ENCODE results near the gene EFS. TPM values are rescaled to one million over a fixed set of nuclear protein-coding genes. Genes with fewer than 3 reads are reported as not detected.

The EFS gene
- total RNA-seq, 2 donors from 2014 or later, result 1.1 to 2.3 TPM

- Histone ChIP-seq H3K4me1 (no peaks in the 10 kb centered on the region), H3K9ac (ENCODE audit: low read depth in 2 of 2, low read length in 2 of 2) (no peak overlapping the region), H3K9me3 (no peaks in the 10 kb centered on the region), H3K27ac (no peak overlapping the region), H3K4me3 (no peak overlapping the region), H3K36me3 (no peaks in the 10 kb centered on the region), H3K27me3 (no peaks in the 10 kb centered on the region)
- intact Hi-C loops (cut with DNase I), result no loop called here
- TF ChIP-seq, protein P1, sequence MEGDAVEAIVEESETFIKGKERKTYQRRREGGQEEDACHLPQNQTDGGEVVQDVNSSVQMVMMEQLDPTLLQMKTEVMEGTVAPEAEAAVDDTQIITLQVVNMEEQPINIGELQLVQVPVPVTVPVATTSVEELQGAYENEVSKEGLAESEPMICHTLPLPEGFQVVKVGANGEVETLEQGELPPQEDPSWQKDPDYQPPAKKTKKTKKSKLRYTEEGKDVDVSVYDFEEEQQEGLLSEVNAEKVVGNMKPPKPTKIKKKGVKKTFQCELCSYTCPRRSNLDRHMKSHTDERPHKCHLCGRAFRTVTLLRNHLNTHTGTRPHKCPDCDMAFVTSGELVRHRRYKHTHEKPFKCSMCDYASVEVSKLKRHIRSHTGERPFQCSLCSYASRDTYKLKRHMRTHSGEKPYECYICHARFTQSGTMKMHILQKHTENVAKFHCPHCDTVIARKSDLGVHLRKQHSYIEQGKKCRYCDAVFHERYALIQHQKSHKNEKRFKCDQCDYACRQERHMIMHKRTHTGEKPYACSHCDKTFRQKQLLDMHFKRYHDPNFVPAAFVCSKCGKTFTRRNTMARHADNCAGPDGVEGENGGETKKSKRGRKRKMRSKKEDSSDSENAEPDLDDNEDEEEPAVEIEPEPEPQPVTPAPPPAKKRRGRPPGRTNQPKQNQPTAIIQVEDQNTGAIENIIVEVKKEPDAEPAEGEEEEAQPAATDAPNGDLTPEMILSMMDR (IDR thresholded peaks at IDR 0.05), result no peak
- no peak for DNase-seq
Measured at GRCh38 chr14:23409966-23410635, 45.1 kb upstream of the EFS start.

GRCh38 chr14:23409475-23409874 lies 44.5 kb upstream of the EFS start:
- H3K9me3 ChIP-seq, result no peaks in the 10 kb centered on the region
- H3K4me1 ChIP-seq, result no peaks in the 10 kb centered on the region
- H3K9ac ChIP-seq (ENCODE audit: low read depth in 2 of 2, low read length in 2 of 2), result no peak overlapping the region
- H3K36me3 ChIP-seq, result no peaks in the 10 kb centered on the region
- no peak for DNase-seq
- H3K27ac ChIP-seq, result no peak overlapping the region
- no peak overlapping the region for H3K4me3 ChIP-seq
- intact Hi-C loops (cut with DNase I), result no loop called here
- H3K27me3 ChIP-seq, result no peaks in the 10 kb centered on the region
- TF ChIP-seq, protein P1 (IDR thresholded peaks at IDR 0.05), result no peak

DNA sequence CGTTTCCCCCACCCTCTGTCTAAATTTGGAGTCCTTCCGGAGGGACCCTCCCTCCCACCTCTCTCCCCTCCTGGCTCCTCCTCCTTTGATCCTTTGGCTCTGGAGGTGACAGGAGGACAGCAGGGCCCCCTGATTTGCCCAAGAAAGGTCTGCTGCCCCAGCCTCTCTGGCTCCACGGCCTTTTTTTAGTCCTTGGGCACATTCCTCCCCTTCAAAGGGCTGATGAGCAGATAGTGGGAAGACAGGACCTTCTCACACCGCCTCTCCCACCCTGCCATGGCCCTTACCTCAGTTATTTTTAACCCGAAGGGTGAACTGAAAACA lies 43.3 kb upstream of the EFS start:
- Histone ChIP-seq H3K27me3 (no peaks in the 10 kb centered on the region), H3K36me3 (no peaks in the 10 kb centered on the region), H3K27ac (no peak overlapping the region), H3K9me3 (no peaks in the 10 kb centered on the region), H3K4me3 (no peak overlapping the region), H3K4me1 (no peaks in the 10 kb centered on the region), H3K9ac (ENCODE audit: low read depth in 2 of 2, low read length in 2 of 2) (no peak overlapping the region)
- no peak for DNase-seq
- intact Hi-C loops (cut with DNase I), result no loop called here
- TF ChIP-seq, protein P1 (IDR thresholded peaks at IDR 0.05), result no peak

GRCh38 chr14:23407516-23408306 lies 42.7 kb upstream of the EFS start, which contains the start of gene MYH6:
Gene MYH6, minus strand, starts transcription at chr14:23408273. Its CDS starts 1,050 bp downstream, at chr14:23407223.
- H3K4me3 ChIP-seq, result no peak within 1 kb of the TSS
- no peaks in the 10 kb centered on the region for H3K4me1 ChIP-seq
- no peaks in the 10 kb centered on the region for H3K27me3 ChIP-seq
- H3K27ac ChIP-seq, result no peak within 1 kb of the TSS
- H3K9me3 ChIP-seq, result no peaks in the 10 kb centered on the region
- no peaks in the 10 kb centered on the region for H3K36me3 ChIP-seq
- no peak within 1 kb of the TSS for H3K9ac ChIP-seq (ENCODE audit: low read depth in 2 of 2, low read length in 2 of 2)
- intact Hi-C loops (cut with DNase I), result no loop called here
- TF ChIP-seq, protein P1 (IDR thresholded peaks at IDR 0.05), result no peak
- DNase-seq, result no peak

GRCh38 chr14:23406725-23407355 lies 41.9 kb upstream of the EFS start:
- Histone ChIP-seq H3K4me1 (no peaks in the 10 kb centered on the region), H3K27me3 (no peaks in the 10 kb centered on the region)

More at GRCh38 chr14:23406725-23407355, 41.9 kb upstream of the EFS start:
- no peak overlapping the region for H3K9ac ChIP-seq (ENCODE audit: low read depth in 2 of 2, low read length in 2 of 2)
- no peak overlapping the region for H3K27ac ChIP-seq
- no peak overlapping the region for H3K4me3 ChIP-seq
- TF ChIP-seq, protein P1 (IDR thresholded peaks at IDR 0.05), result no peak
- intact Hi-C loops (cut with DNase I), result no loop called here
- DNase-seq, result no peak
- H3K9me3 ChIP-seq, result no peaks in the 10 kb centered on the region
- no peaks in the 10 kb centered on the region for H3K36me3 ChIP-seq
